ENCODE data around the gene CREB5.

DNA sequence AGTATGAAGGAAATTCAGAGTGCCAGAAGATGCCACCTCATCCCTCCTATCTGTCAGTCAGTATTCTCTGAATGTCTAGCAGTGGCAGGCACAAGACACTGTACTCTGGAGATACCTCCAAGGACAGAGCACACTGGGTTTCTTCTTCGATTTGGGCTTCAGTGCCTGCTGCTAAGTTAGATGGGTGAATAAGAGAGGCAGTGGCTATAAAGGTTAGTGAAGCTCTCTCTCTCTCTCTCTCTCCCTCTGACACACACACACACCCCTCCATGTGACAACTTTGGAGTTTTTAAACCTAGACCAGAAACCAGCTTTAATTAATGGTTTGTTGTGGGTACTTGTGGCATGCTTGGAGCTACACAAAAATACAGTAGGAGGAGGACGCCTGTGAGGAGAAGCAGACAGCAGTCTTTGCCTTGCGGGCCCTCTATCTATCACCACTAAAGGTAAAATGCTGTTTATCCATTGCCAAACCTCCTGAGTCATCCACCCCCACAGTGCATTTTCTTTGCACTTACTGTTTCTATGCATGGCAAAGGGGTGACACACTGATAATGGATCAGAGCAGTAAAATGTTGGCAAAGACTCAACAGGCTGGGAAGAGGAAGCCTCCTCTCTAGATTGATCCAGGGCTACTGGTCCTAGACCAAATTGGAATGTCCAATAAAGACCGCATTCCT, 443.4 kb downstream of the CREB5 start:
- TF ChIP-seq, protein P1, sequence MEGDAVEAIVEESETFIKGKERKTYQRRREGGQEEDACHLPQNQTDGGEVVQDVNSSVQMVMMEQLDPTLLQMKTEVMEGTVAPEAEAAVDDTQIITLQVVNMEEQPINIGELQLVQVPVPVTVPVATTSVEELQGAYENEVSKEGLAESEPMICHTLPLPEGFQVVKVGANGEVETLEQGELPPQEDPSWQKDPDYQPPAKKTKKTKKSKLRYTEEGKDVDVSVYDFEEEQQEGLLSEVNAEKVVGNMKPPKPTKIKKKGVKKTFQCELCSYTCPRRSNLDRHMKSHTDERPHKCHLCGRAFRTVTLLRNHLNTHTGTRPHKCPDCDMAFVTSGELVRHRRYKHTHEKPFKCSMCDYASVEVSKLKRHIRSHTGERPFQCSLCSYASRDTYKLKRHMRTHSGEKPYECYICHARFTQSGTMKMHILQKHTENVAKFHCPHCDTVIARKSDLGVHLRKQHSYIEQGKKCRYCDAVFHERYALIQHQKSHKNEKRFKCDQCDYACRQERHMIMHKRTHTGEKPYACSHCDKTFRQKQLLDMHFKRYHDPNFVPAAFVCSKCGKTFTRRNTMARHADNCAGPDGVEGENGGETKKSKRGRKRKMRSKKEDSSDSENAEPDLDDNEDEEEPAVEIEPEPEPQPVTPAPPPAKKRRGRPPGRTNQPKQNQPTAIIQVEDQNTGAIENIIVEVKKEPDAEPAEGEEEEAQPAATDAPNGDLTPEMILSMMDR (IDR thresholded peaks at IDR 0.05) = no peak
- TF ChIP-seq POLR2AphosphoS5 (IDR thresholded peaks at IDR 0.05) (no peak), POLR2A (IDR thresholded peaks at IDR 0.05) (no peak)
